GM18909 (cell line): ENCODE data around the gene LSAMP.

Experiments used
- ATAC-seq: cut with Tn5 transposase; IDR thresholded peaks from one replicate; pipeline ENCODE4 v1.9.1; 2021; ENCODE audit warnings: mild to moderate bottlenecking; ENCODE audit not compliant: unreplicated experiment, poor library complexity

The LSAMP gene

DNA sequence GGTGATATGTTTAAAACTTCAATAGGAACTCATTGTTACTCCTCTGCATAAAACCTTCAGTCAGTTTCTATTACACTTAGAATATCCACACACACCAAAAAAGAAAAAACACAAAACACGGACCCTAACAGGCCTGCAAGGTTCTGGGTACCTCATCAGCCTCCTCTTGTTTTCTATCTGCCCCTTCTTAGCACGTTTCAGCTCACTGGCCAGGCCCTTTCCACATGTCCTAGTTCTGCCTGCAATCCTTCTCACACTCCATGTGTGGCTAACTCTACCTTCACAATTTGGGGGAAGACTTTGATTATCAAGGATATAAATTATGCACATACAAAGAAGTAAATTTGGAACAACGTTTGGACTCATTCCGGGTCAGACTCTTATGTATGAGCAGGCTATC is 376.3 kb downstream of the LSAMP start:
- no peak for ATAC-seq

DNA sequence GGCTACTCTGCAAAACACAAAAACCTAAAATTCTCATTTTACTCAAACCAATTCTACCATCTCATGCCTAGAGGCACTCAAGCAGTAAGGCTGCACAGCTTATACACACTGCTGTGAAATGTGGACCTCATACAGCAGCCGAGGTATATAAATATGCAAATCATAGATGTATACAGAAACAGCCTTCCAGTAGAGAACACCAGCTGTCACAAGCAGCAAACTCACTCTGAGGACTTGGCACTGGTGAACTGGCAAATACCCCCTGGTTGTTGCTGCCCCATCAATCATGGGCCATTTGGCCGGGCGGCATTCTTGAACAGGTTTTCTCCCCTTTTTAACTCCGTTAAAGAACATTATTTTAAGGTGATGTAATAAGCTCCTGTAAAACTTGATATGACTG is 378.0 kb downstream of the LSAMP start:
- no peak for ATAC-seq

DNA sequence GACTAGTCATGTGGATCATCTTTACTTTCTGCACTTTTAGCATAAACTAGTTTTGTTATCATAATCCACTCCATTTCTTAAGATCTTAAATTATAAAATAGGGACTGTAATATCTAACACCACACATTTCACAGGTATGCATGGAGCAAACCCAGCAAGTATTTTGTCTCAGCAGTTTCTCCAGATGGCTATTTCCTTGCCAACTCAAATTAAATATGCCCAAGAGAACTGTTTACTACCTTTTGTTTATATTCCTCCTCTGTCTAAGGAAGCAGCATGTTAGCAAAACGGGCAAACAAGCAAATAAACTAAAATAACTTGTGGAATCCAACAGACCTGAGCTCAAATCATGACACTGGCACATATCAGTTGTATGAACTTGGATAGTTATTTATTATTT is 379.8 kb downstream of the LSAMP start:
- ATAC-seq: no peak

DNA sequence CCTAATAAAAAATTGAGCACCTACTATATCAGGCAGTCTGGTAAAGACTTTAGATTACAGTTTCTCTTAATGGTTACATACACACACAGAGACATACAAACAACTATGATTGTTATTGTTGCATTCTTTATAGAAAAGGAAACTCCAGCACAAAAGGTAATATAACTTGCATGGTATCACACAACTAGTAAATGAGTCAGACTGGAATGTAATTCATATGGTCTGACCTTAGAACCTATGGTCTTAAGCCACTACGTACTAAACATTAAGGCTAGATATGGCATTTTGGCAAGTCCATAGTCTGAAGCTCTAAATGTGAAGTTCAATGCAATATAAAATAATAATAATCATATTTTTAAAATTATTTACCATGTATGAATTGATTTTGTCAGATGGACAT is 380.6 kb downstream of the LSAMP start:
- no peak for ATAC-seq

DNA sequence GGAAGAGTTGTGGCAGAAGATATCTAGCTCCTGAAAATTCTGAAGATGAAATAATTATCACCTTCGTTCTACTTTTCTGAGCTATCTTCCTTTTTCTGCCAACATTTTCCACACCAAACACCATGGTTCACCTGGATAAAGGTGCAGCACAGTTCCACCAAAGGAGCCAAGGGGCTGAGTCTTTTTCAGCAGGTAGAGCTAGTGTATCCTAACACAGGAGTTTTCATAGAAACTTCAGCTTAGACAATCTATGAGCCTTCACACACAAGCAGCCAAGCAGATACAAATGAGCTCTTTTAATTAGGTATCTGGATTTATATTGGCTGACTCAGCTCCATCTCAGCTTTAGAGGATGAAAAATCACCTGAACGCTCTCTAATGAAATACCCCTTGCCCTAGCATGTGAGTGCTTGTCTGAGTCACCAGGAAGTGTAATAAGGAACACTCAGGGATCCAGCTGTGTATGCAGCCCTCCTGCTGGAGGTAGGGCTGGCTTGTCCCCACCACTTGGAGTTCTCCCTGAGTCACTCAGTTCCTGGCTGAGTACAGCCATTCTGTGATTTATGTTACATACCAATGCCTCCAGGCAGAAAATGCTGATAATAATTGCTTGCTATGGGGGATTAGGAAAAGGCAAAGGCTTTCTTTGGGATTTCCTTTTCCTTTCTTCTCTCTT is 385.7 kb downstream of the LSAMP start:
- ATAC-seq: no peak

DNA sequence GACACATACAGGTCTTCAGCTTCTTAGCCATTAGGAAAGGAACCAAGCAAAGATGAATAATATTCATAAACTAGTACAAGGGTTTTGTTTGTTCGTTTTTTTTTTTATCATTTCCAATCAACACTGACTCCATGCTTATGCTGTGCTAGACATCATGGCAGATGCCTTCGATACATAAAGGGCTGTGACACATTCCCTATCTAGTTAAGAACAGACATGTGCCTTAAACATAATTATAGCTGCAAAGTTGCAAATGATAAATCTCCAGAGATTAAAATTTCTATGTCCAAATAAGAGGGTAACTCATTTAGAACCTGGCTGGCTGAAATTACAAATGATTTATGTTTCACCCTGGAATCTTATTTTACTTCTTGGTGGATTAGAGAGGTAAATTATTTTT is 386.4 kb downstream of the LSAMP start:
- ATAC-seq: no peak

DNA sequence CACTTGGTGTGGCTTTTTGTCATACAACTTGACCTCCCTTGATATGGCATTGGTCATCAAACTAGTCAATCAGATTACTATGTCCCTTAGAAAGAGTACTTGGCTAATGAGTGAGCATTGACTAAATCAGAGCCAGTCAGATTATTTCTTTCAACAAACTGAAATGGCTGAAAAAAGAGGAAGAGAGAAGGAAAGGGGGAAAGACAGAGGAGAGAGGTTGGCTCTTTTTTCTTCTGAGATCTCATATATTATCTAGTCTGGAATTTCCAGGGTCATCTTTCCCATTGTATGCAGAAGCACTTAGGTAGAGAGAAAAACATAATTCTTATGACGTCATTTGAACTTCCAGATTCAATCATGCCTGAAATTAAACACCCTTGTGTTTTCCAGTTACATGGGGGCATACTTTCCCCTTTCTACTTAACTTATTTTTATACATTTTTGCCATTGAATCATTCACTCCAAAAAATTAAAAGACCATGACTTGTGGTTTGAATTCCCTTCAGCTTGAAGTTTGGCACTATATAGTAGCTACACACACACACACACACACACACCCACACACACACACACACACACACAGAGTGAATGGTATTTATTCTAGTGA is 387.8 kb downstream of the LSAMP start:
- ATAC-seq: peak; percentile 39

DNA sequence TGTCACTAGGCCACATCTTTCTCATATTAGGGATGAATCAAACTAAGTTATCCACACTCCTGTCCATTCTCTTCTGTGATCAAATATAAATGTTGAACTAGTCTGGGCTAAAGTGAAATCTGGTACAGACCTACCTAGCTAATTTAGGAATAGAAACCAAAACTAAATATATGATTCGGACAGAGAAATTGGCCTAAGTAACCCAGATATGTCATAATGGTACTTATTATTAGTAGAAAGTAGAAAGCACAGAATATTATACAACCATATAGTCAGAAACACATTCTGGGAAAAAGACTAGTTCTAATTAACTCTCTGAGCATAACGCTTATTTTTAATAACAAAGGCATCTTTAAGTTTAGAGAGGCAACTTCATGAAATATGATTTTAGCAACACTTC is 389.0 kb downstream of the LSAMP start:
- ATAC-seq: peak; percentile 90

DNA sequence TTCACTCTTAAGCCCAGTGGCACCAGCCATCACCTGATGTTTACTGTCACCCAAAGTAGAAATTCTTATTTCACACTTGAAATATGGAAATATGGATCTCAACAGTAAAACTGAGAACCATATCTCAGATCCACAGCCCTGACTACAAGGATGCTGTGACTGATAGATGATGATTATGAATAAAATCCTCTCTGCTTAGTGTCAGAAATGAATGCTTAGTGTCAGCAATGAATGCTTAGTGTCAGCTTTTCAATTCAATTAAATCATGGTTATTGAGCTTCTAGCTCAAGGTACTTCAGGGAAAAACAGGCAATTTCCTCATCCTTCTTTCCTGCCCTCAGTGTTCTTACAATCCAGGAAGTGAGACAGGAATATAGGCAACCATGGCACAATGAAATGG is 392.3 kb downstream of the LSAMP start:
- ATAC-seq: no peak

DNA sequence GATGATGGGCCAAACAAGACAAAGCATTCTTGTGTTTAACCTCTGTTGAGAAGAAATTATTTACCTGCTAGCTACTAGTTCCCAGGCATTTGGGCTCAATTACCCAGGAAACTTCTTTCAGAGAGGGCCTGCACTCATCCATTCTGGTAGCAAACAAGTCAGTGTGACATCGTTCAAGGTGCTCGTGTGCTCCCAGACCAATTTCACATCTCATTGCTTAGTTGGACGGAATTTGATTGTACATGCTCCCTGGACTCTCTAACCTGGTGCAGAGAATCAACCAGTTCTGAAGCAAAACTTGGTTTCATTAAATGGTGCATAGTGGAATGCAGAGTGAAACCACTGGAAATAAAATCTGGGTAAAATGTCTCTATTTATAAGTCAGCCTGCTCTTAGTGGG is 392.7 kb downstream of the LSAMP start:
- no peak for ATAC-seq

DNA sequence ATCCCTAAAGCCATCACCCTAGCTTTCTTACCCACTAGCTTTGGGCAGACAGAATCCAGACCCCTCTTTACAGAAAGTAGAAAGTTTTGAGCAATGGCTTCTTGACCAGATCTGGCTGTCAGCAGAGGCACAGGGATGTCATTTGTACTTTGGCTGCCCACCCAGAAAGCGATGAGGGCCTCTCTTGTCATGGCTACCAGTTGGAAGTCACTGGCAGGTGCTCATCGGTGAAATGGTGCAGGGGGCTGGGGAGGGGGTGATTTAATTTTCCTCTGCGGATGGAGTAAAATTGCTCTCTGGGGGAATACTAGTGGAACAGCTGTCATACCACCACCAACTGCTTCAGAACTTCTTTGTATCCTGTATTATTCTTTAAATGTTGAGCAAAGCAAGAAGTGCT is 393.7 kb downstream of the LSAMP start:
- ATAC-seq: no peak

DNA sequence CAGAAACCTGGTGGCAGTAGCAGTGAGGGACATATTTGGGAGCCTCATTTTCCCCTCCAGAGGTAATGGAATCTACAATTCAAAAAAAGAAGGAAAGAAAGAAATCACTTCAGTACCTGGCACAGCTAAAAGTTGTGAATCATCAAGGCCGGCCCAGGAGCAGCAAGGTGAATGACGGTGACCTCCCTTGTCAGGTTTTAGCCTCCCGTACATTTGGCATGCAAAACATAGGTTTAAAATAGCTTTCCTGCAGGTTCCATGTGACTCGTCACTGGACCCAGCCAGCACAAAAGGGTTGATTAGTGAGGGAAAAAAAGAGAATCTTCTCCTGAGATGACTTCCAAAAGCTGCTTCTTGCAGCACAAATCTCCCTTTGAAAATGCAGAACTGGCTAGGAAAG is 394.2 kb downstream of the LSAMP start:
- no peak for ATAC-seq

DNA sequence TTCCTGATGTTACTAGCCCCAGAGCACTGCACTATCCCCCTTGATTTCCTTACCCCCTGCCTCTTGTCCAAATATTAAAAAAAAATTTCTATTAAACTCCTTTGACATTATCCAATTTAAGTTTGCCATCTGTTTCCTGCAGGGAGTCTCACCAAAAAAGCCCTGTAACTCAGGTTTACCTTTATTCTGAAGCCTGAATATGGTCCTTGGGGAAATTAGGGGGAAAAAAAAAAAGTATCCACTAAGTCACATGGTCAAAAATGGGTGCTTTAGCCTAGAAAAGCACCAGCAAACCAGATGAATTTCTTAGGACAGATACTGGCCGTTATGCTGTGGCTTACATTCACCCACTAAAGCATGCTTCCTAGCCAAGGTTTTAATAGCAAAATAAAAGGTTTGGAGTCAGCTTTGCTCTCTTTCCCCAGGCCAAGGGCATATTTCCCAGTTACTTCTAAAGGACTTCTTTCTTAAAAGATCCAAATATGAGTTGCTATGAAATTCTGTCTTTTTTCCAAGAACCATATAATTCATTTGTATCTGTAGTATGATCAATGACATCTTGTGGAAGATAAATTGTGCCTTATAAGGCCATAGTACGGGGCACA is 394.9 kb downstream of the LSAMP start:
- no peak for ATAC-seq

DNA sequence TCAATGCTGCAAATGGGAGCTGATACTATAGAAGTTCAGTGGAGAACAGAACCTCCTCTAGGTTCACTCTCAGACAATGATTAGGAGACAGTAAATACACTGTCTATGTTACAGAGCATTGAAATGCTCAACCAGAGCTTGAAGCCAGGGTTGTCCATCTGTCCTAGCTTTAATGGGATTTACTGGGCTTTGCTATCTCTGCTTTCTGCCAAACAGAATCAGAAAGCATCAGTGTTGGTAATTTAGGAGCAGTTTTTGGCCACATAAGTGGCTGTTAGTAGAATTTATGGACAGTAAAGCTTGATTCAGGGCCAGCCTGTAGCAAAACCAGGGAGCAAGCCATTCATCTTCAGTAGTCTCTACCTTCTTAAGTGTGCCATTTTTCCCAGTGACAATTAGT is 396.3 kb downstream of the LSAMP start:
- ATAC-seq: no peak

DNA sequence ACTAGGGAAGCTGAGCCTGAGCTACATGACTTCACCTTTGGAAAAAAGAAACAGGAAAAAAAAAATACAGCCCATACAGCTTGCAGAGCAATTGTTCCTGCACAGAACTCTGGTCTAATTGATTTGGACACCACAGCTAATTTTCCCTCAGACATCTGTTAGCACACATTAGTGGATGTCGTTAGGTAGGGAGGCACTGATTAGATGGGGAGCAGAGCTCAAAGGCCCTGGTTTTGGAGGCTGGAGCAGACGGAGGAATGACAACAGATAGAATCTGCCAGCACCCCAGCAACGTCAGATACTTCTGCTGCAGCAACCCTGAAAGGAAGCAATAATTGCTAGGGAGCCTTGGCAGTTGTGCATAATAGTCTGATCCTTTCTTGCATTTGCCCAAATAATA is 398.9 kb downstream of the LSAMP start:
- no peak for ATAC-seq

DNA sequence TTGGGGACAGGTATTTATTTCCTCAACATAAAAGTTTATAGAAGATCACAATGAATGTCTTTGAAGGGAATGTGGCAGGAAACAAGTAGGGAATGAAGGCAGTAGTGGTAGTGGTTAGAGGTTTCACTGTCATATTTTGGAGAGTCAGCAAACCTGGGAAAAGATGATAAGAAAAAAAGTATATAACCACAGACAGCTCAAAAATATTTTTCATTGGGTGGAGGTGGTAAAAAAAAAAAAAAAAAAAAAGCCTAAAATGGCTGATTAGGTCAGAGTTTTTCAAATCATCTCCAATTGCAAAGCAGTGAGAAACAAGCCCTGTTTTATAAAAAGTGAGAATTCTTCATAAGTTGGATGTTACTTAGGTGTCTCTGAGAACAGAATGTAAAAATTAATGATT is 400.0 kb downstream of the LSAMP start:
- ATAC-seq: no peak

DNA sequence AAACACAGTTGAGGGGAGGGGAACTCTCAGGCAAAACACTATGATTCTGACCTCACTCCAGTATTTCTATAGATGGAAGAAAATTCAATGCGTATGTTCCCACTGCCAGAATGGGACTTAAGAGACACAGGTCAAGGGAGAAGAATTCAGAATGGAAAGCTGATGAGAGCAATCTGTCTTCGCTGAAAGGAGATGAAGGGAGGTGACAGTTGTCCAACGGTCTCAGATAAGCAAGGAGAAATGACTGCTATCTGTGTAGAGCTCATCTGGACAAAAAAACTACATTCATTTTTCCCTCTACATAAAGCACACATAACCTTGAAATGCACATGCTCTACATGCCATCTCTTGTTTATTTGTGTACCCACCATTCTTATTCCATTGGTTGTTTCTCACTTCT is 405.1 kb downstream of the LSAMP start:
- ATAC-seq: no peak

DNA sequence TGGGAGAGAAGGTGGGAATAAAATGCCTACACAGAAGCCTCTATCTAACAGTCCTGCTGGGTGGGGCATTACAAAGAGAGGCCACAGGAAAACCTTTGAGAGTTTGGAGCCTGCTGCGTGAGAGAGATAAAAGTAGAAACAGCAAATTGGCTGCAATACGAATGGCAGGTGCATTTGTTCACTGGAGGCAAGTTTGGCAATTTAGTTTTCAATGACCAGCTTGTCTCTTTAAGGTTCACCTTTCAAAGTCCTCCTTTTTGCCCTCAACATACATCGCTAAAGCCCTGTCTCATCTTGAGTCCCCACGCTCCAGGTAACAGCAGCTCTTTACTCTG is 405.7 kb downstream of the LSAMP start:
- no peak for ATAC-seq

DNA sequence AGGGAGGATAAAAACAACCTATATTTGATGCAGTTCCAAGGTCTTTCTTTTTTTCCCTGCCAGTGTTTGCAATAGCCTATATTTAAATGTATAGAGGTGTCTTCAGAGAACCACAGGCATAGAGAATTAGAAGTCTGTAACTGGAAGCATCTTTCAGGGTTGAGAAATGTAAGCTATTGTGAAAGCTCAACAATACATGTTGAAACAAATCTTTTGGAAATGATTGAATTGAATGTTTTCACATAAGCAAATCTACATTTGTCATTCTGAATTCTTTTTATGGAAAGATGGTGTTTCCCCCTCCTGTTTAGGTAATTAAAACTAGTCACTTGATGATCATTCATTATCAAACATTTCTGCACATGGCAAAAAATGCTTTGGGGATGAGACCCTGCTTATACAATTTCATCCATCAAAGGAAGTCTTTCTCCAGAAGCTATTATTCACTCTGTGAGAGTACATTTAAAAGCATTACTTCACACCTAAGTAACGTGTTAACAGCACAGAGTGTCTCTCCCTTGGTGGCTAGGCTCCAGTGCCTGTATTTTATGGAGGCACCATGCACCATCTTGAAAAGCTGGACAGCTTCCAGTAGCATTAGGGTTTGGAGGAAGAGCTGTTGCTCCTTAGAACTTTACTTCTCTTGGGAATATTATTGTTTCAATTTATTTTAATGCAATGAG is 406.2 kb downstream of the LSAMP start:
- no peak for ATAC-seq

DNA sequence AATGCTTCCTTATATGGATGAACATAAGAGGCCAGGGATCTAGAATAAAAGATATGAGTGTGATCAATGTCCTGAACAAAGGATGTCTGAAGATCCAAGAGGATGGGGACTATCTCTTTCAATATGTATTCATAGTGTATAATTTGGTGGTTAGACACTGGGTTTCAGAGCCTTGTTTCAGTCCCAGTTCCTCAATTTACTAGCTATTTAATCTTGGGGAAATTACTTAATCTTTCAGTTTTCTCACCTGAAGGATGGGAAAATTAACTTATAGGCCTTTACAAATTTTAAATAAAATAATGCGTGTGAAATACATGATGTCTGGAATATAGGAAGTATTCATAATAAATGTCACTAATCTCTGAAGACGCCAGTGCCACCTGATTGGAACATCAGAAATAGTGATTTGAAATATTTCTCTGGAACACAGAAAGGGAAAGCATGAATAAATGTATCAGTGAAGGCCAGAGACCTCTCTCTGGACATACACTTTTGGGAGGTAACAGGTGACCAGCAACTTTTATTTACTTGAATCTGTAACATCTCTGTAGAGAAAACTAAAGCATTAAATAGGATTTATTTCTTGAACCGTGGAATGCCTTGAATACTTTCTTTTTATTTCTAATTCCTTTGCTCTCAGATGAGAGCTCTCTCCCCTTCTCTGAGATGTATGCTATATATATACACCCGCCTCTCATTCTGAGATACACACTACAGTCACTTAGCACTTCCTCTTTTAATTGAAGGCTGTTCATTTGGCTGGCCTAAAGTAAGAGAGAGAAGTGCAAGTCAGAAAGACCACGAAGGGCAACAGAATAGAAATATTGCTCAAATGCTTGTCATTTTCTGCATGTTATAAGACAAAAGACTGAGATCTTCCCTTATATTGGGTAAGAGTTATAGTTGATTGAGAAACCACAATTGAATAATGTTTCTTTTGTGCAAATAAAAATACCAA is 407.1 kb downstream of the LSAMP start:
- ATAC-seq: peak; percentile 98

DNA sequence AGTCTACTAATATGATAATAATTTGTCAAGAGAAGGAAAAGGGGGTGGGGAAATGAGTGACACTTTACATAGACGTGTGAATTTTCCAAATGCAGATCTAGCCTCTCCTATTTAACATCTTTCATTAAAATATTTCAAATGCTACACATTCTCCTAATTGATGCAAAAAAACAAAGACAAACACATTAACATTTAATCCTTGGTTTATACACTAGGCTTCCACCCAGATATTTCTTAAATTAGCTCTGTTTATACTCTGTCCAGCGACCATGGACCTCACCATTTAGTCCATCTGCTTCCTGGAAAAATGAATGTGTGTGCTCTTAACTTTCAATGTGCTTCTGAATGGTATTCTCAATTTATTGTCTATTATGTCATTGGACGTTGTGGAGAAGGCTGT is 409.9 kb downstream of the LSAMP start:
- no peak for ATAC-seq
